ENCODE measurements around the gene OR2A1.
"Not testable (repeated sequence)": the region's sequence is repeated elsewhere in the genome, so short reads cannot be mapped to it uniquely, and the experiment has no call there.

OR2A1 gene

GRCh38 chr7:144323359-144323758, 11.1 kb downstream of the OR2A1 start:
- in situ Hi-C loops (cut with MboI; ENCODE audit: low sequenced_read_pairs), result not testable (repeated sequence)

GRCh38 chr7:144325868-144326267, 13.6 kb downstream of the OR2A1 start:
- in situ Hi-C loops (cut with MboI; ENCODE audit: low sequenced_read_pairs), result not testable (repeated sequence)

DNA sequence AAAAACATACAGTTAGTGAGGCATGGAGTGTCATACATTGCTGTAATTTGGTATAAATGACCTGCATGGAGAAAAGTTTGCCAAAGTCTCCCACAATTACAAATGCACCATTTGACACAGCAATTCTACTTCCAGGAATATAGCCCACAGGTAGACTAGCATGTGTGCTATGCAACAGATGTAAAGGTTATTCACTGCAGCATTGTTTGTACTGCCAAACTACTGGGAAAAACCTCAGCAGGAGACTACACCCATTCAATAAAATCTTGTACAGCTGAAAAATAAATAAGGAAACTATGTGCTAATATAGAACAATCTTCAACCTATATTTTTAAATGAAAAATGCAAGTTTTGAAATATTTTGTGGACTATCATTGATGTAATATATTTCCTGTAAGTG, 17.8 kb downstream of the OR2A1 start:
- in situ Hi-C loops (cut with MboI; ENCODE audit: low sequenced_read_pairs), result not testable (repeated sequence)

DNA sequence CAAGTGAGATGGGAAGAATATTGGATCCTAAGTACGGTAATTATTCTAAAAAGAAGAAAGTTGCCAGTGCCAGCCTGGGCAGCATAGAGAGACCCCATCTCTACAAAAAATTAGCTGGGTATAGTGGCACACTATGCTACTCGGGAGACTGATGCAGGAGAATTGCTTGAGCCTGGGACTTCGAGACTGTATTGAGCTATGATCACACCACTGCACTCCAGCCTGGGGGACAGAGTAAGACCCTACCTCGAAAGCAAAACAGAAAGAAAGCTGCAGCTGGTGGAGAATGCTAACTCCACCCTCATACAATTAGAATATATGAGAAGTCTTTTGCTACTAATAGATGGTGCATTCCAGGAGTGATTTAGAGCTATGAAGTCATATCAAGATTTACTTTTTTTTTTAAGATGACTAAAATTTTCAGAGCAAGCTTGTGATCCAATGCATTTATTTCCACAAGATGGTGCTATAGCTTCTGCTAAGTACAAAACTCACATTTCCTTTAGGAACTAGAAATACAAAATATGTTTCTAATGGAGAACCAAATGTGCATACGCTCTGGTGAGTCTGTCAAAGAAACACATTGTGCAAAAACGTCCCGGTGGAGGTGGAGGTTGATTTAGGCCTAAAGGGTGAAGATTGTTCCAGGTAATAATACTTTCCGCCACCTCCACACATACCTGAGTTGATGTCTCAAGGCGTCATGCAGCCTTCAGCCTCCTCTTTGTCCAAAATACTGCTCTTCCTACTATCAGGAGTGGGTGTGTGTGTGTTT, 19.2 kb downstream of the OR2A1 start:
- in situ Hi-C loops (cut with MboI; ENCODE audit: low sequenced_read_pairs), result not testable (repeated sequence)

DNA sequence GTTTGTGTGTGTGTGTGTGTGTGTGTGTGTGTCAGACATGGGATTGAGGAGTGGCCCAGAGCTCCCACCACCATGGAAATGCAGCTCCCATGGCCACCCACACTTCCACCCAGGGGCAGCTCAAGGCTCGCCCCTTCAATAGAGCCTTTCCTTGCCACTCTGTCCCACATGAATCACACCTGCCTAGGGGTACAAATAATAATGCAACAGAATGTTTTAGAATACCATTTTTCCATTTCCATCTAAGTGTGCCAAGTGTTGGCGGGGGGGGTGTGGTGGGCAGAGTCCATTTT, 19.7 kb downstream of the OR2A1 start:
- in situ Hi-C loops (cut with MboI; ENCODE audit: low sequenced_read_pairs), result not testable (repeated sequence)

- in situ Hi-C loops (cut with MboI; ENCODE audit: low sequenced_read_pairs), result not testable (repeated sequence)
These were observed 36.4 kb downstream of the OR2A1 start for GRCh38 chr7:144348625-144349024.

GRCh38 chr7:144351667-144352066, 39.4 kb downstream of the OR2A1 start:
- in situ Hi-C loops (cut with MboI; ENCODE audit: low sequenced_read_pairs), result not testable (repeated sequence)

DNA sequence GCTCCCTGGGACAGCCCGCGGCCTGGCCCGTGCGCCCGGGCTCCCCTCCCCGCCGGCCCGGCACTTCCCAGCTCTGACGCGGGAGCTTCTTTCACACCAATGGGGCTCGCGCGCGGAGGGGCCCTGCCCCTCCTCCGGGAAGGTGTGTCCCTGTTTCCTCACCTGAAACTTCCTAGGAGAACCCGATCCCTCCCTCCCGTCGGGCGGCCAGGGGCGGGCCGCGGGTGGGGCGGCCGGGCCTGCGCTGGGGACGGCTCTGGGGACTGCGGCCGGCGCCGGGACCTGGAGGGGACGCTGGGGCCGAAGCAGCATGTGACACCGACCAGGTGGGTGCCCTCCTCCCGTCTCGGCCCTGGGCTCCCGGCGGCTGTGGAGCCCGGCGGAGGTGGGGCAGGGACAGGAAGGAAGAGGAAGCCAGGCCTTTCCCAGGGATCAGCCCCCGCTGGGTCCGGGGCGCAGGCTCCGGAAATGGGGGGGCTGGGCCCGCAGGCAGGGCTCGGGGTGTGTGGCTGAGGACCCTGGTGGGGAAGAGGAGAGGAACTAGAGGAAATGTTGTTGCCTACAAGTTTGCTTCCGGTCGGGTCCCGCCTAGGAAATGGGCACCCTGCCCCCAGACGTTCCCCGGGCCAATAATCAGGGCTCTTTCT, 43.1 kb downstream of the OR2A1 start, which contains the start of gene ARHGEF5:
ARHGEF5 (plus strand) TSS at position 227 of the 647 bp plus-strand sequence. CDS start 7,268 bp downstream, outside the sequence.
- in situ Hi-C loops (cut with MboI; ENCODE audit: low sequenced_read_pairs), result not testable (repeated sequence)

- in situ Hi-C loops (cut with MboI; ENCODE audit: low sequenced_read_pairs), result not testable (repeated sequence)
These were observed 44.0 kb downstream of the OR2A1 start for GRCh38 chr7:144356185-144356584.

- in situ Hi-C loops (cut with MboI; ENCODE audit: low sequenced_read_pairs), result not testable (repeated sequence)
These were observed 44.6 kb downstream of the OR2A1 start for GRCh38 chr7:144356860-144357259.

GRCh38 chr7:144362061-144362460, 49.8 kb downstream of the OR2A1 start:
- in situ Hi-C loops (cut with MboI; ENCODE audit: low sequenced_read_pairs), result not testable (repeated sequence)

GRCh38 chr7:144365523-144365922, 53.3 kb downstream of the OR2A1 start:
- in situ Hi-C loops (cut with MboI; ENCODE audit: low sequenced_read_pairs), result not testable (repeated sequence)

GRCh38 chr7:144367250-144367649, 55.0 kb downstream of the OR2A1 start:
- in situ Hi-C loops (cut with MboI; ENCODE audit: low sequenced_read_pairs), result not testable (repeated sequence)

DNA sequence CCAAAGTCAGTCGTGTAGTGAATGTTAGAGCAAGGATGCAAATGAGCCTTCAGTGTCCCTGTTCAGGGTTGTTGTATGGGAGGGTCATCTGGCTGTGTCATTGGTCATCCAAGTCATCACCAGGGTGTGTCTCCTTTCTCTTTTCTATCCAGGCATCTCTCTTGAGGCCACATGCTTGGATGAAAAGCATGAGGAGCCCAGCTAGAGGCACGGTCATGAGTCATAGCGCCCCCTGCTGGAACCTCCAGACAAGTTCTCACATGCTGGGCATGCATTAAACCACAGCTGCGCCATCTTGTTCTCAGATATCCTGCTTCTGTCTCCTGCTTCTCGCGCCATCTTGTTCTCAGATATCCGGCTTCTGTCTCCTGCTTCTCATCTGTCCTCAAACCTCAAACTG, 57.0 kb downstream of the OR2A1 start:
- in situ Hi-C loops (cut with MboI; ENCODE audit: low sequenced_read_pairs), result not testable (repeated sequence)
